Breast epithelium (tissue), 3 donors: Measurements from ENCODE around the gene ENOSF1.

Experiments used
- POLR2A ChIP-seq: fragments of 450-650 bp; IDR thresholded peaks from one replicate; pipeline ENCODE4 v1.6.1; 2016; ENCODE audit warnings: antibody characterized with exemption, mild to moderate bottlenecking, moderate library complexity
- TF ChIP-seq, protein P1 (sequence below), 3 donors: fragments of 450-650 bp; IDR thresholded peaks; one replicate each; pipeline ENCODE4 v1.5.1; 2016 to 2017; ENCODE audit warnings: antibody characterized with exemption in 3 of 3, mild to moderate bottlenecking in 3 of 3, moderate library complexity in 3 of 3

DNA sequence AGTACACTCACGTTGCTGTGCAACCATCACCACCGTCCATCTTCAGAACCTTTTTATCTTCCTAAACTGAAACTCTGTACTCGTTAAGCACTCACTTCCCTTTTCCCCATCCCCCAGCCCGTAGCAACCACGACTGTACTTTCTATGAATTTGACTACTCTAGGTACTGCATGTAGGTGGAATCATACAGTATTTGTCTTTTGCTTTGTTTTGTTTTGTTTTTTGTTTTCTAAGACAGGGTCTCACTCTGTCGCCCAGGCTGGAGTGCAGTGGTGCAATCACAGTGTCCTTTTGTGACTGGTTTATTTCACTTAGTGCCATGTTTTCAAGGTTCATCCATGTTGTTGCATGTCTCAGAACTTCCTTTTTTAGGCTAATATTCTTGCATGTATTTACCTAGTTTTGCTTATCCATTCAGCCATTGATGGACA is 62.0 kb downstream of the ENOSF1 start:
- TF ChIP-seq, protein P1, sequence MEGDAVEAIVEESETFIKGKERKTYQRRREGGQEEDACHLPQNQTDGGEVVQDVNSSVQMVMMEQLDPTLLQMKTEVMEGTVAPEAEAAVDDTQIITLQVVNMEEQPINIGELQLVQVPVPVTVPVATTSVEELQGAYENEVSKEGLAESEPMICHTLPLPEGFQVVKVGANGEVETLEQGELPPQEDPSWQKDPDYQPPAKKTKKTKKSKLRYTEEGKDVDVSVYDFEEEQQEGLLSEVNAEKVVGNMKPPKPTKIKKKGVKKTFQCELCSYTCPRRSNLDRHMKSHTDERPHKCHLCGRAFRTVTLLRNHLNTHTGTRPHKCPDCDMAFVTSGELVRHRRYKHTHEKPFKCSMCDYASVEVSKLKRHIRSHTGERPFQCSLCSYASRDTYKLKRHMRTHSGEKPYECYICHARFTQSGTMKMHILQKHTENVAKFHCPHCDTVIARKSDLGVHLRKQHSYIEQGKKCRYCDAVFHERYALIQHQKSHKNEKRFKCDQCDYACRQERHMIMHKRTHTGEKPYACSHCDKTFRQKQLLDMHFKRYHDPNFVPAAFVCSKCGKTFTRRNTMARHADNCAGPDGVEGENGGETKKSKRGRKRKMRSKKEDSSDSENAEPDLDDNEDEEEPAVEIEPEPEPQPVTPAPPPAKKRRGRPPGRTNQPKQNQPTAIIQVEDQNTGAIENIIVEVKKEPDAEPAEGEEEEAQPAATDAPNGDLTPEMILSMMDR (IDR thresholded peaks at IDR 0.05), result no peak
- no peak for TF ChIP-seq POLR2A
